Nephron (organoid): ENCODE results near the gene ABCA7.

Source experiments
- H3K27ac Mint-ChIP-seq, 3 experiments: 2 replicates each; pipeline ENCODE4 v1.8.0; 2020; ENCODE audit warnings: mixed read lengths in 3 of 3, mild to moderate bottlenecking in 2 of 3, moderate library complexity in 1 of 3
- H3K27me3 Mint-ChIP-seq: 2 replicates; pipeline ENCODE4 v1.8.0; 2021; ENCODE audit warnings: low read depth, mild to moderate bottlenecking, moderate library complexity, mixed read lengths
- H3K36me3 Mint-ChIP-seq: 2 replicates; pipeline ENCODE4 v1.8.0; 2020; ENCODE audit warnings: low read depth, mixed read lengths
- H3K4me1 Mint-ChIP-seq: 2 replicates; pipeline ENCODE4 v1.8.0; 2020; ENCODE audit warnings: mixed read lengths
- H3K4me3 Mint-ChIP-seq, 3 experiments: 2 replicates each; pipeline ENCODE4 v1.8.0; 2020; ENCODE audit warnings: mild to moderate bottlenecking in 3 of 3, mixed read lengths in 3 of 3, moderate library complexity in 2 of 3
- H3K9me3 Mint-ChIP-seq: 2 replicates; pipeline ENCODE4 v1.8.0; 2020; ENCODE audit warnings: mixed read lengths
- CTCF ChIP-seq, 3 experiments: fragments of 200-600 bp; sonication (generic); IDR thresholded peaks; one replicate each; pipeline ENCODE4 v1.5.0; 2021; ENCODE audit warnings: antibody characterized with exemption in 3 of 3; ENCODE audit not compliant: unreplicated experiment in 3 of 3

Gene ABCA7

GRCh38 chr19:1102407-1103131 lies 62.7 kb downstream of the ABCA7 start:
- Mint-ChIP-seq H3K27ac (peak overlapping the region; percentile 78 to 97 (median 95)), H3K4me1 (peaks cover 16% of the 10 kb centered on the region), H3K9me3 (no peaks in the 10 kb centered on the region), H3K4me3 (peak overlapping the region; percentile 56 to 61 (median 59)), H3K36me3 (no peaks in the 10 kb centered on the region), H3K27me3 (peaks cover 4% of the 10 kb centered on the region)
- TF ChIP-seq CTCF (IDR thresholded peaks at IDR 0.05; ENCODE audit: unreplicated experiment in 3 of 3) = no peak

GRCh38 chr19:1103132-1103707 lies 63.3 kb downstream of the ABCA7 start:
- Mint-ChIP-seq H3K27ac (peak overlapping the region; percentile 86 to 97 (median 88)), H3K9me3 (no peaks in the 10 kb centered on the region), H3K36me3 (no peaks in the 10 kb centered on the region), H3K4me3 (peak overlapping the region; percentile 61 to 80 (median 78)), H3K4me1 (peaks cover 16% of the 10 kb centered on the region), H3K27me3 (peaks cover 4% of the 10 kb centered on the region)
- no peak for TF ChIP-seq CTCF (IDR thresholded peaks at IDR 0.05; ENCODE audit: unreplicated experiment in 3 of 3)

- H3K4me3 Mint-ChIP-seq = peak within 1 kb of the TSS; percentile 78 to 85 (median 84)
These were observed 63.9 kb downstream of the ABCA7 start, which contains the start of gene GPX4 for GRCh38 chr19:1103708-1104310. Gene GPX4 (plus strand): TSS chr19:1103994. CDS start chr19:1104044, 50 bp downstream.

DNA sequence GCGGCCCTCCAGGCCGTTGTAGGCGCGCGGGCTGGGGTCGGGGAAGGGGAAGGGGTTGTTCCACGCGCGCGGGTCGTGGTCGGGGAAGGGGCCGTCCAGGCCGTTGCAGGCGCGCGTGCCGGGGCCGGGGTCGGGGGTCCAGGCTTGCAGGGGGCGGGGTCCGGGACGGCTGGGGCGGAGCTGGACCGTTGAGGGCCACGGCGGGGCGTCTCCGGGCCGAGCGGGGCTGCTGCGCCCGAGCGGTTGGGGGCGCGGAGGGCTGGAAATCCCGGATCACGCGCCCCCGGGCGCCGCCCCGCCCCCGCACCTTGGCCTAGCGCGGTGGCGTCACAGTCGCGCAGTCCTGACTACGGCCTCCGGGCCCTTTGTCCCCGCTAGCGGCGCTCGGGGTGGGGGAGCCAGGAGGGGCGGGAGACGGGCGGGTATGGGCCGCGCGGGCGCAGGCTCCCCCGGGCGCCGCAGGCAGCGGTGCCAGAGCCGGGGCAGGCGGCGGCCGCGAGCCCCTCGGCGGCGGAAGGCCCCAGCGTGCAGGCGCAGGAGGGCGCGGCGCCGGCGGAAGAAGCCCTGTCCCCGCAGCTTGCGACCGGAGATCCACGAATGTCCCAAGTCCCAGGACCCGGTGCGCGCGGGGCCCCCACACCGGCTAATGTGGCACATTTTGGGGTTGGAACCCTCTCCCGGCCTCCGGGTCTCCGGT lies 64.6 kb downstream of the ABCA7 start:
- TF ChIP-seq CTCF (IDR thresholded peaks at IDR 0.05; ENCODE audit: unreplicated experiment in 3 of 3) = no peak
- Mint-ChIP-seq H3K4me1 (peaks cover 10% of the 10 kb centered on the region), H3K27me3 (peaks cover 4% of the 10 kb centered on the region), H3K4me3 (peak overlapping the region; percentile 78 to 85 (median 84)), H3K27ac (peak overlapping the region in 1 of 3 experiments; percentile 85), H3K9me3 (no peaks in the 10 kb centered on the region), H3K36me3 (no peaks in the 10 kb centered on the region)

More at GRCh38 chr19:1103708-1104310, 63.9 kb downstream of the ABCA7 start, which contains the start of gene GPX4:
- Mint-ChIP-seq H3K9me3 (no peaks in the 10 kb centered on the region), H3K4me1 (peaks cover 13% of the 10 kb centered on the region), H3K27me3 (peaks cover 4% of the 10 kb centered on the region), H3K27ac (peak within 1 kb of the TSS; percentile 86 to 97 (median 88)), H3K36me3 (no peaks in the 10 kb centered on the region)
- TF ChIP-seq CTCF (IDR thresholded peaks at IDR 0.05; ENCODE audit: unreplicated experiment in 3 of 3) = no peak

GRCh38 chr19:1105008-1105872 lies 65.3 kb downstream of the ABCA7 start:
- Mint-ChIP-seq H3K4me3 (peak overlapping the region; percentile 78 to 85 (median 84)), H3K27me3 (no peaks in the 10 kb centered on the region), H3K4me1 (peaks cover 10% of the 10 kb centered on the region), H3K27ac (peak overlapping the region in 1 of 3 experiments; percentile 85), H3K9me3 (no peaks in the 10 kb centered on the region), H3K36me3 (no peaks in the 10 kb centered on the region)
- no peak for TF ChIP-seq CTCF (IDR thresholded peaks at IDR 0.05; ENCODE audit: unreplicated experiment in 3 of 3)
